NCI-H345 (cell line): ENCODE measurements around the gene ZDHHC18.

Source experiments
- DNase-seq: peaks from one replicate; lab custom pipeline; 2025; lab: John Stamatoyannopoulos, UW

The ZDHHC18 gene

GRCh38 chr1:26826261-26827105, at the start of gene ZDHHC18:
Gene ZDHHC18 (plus strand): TSS chr1:26826688. CDS start chr1:26826805, 117 bp downstream.
- DNase-seq: peak; percentile 69

GRCh38 chr1:26779098-26779668, 47.3 kb upstream of the ZDHHC18 start:
- no peak for DNase-seq

- DNase-seq: no peak
Observed at GRCh38 chr1:26780344-26780957, 46.0 kb upstream of the ZDHHC18 start.

- no peak for DNase-seq
Observed at GRCh38 chr1:26781206-26781825, 45.2 kb upstream of the ZDHHC18 start.

GRCh38 chr1:26782521-26783212, 43.8 kb upstream of the ZDHHC18 start:
- DNase-seq: no peak

- no peak for DNase-seq
Observed at GRCh38 chr1:26783646-26784022, 42.9 kb upstream of the ZDHHC18 start.

GRCh38 chr1:26784023-26784871, 42.2 kb upstream of the ZDHHC18 start:
- peak; percentile 11 for DNase-seq

GRCh38 chr1:26784886-26785285, 41.6 kb upstream of the ZDHHC18 start:
- no peak for DNase-seq

GRCh38 chr1:26785611-26786436, 40.7 kb upstream of the ZDHHC18 start:
- no peak for DNase-seq

GRCh38 chr1:26786437-26787380, 39.8 kb upstream of the ZDHHC18 start:
- DNase-seq: no peak

- no peak for DNase-seq
Observed at GRCh38 chr1:26787381-26787705, 39.1 kb upstream of the ZDHHC18 start.

GRCh38 chr1:26787706-26788514, 38.6 kb upstream of the ZDHHC18 start, which contains the start of gene PIGV:
Gene PIGV (plus strand): TSS chr1:26787950. CDS start chr1:26790816, 2,866 bp downstream.
- peak; percentile 90 for DNase-seq

- DNase-seq: no peak
Observed at GRCh38 chr1:26788515-26788785, 38.0 kb upstream of the ZDHHC18 start.

GRCh38 chr1:26788836-26789611, 37.5 kb upstream of the ZDHHC18 start:
- peak; percentile 91 for DNase-seq

GRCh38 chr1:26789612-26789865, 36.9 kb upstream of the ZDHHC18 start:
- no peak for DNase-seq

GRCh38 chr1:26789931-26790330, 36.6 kb upstream of the ZDHHC18 start:
- DNase-seq: no peak

GRCh38 chr1:26790551-26790953, 35.9 kb upstream of the ZDHHC18 start:
- no peak for DNase-seq

GRCh38 chr1:26791148-26791547, 35.3 kb upstream of the ZDHHC18 start:
- DNase-seq: no peak
